ENCODE results near the gene GPR119.
"Not testable (repeated sequence)": the region's sequence is repeated elsewhere in the genome, so short reads cannot be mapped to it uniquely, and the experiment has no call there.

The GPR119 gene

GRCh38 chrX:130385520-130385919 is at the start of gene GPR119:
GPR119 (minus strand) TSS chrX:130385674; CDS start chrX:130385447, 227 bp downstream.
- no peak for DNase-seq

GRCh38 chrX:130429236-130429635 is 43.8 kb upstream of the GPR119 start:
- not testable (repeated sequence) for DNase-seq

- DNase-seq: no peak
Observed at GRCh38 chrX:130426531-130426930, 41.1 kb upstream of the GPR119 start.

GRCh38 chrX:130419263-130419662 is 33.8 kb upstream of the GPR119 start:
- DNase-seq: no peak

GRCh38 chrX:130418740-130419139 is 33.3 kb upstream of the GPR119 start:
- no peak for DNase-seq

GRCh38 chrX:130418066-130418465 is 32.6 kb upstream of the GPR119 start:
- DNase-seq: no peak

DNA sequence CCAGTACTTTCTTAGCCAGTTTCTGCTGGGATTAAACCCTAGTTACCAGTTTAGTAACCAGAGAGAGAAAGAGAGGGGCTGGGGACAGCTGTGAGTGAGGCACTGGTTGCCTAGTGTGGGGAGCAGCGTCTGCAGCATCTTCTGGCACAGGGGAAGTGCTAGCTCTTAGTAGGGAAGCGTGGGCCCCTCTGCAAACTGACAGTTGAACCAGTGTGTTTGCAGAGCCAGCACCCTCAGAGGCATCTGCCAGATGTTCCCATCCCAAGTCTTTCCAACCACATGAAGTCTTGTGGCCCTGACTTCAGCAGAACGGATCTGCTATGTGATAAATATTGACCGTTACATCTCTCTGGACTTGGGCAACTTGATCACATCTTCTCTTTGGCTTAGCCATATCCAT is 31.3 kb upstream of the GPR119 start:
- no peak for DNase-seq

DNA sequence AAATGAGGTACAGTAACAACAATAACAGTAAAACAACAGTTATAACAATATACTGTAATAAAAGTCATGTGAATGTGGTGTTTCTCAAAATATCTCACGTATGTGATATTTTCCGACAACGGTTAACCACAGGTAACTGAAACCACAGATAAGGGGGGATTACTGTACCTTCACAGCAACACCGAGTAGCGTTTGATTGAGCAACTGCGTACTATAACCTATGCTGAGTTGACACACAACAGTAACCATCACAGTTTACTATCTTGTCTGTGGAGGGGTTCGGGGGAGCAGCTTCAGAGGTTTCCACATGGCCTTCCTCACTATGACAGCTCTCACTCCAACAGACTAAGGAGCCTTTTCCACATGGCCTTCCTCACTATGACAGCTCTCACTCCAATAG is 29.7 kb upstream of the GPR119 start:
- no peak for DNase-seq

DNA sequence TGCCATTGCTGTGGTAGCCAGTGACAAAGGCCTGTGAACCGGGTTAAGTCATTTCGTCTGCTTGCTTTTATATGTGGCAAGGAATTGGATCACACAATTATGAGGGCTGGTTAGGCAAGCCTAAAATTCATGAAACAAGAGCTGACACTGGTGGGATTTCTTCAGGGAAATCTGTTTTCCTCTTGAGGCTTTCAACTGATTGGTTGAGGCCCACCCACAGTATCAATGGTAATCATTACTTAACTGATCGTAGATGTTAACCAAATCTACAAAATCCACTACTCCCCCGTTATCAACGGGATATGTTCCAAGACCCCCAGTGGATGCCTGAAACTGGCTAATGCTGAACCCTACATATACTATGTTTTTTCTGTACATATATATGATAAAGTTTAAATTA is 29.3 kb upstream of the GPR119 start:
- no peak for DNase-seq

DNA sequence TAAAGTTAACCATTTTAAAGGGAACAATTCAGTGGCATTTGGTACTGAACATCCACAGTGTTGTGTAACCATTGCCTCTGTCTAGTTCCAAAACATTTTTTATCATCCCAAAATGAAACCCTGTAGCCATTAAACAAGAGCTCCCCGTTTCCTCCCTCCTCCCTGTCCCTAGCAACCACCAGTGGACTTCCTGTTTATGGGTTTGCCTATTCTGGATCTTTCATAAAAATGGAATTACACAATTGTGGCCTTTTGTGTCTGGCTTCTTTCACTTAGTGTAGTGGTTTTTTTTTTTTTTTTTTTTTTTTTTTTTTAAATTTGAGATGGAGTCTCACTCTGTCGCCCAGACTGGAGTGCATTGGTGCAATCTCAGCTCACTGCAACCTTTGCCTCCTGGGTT is 27.9 kb upstream of the GPR119 start:
- DNase-seq: no peak

GRCh38 chrX:130402208-130402684 is 16.8 kb upstream of the GPR119 start:
- DNase-seq: no peak

DNA sequence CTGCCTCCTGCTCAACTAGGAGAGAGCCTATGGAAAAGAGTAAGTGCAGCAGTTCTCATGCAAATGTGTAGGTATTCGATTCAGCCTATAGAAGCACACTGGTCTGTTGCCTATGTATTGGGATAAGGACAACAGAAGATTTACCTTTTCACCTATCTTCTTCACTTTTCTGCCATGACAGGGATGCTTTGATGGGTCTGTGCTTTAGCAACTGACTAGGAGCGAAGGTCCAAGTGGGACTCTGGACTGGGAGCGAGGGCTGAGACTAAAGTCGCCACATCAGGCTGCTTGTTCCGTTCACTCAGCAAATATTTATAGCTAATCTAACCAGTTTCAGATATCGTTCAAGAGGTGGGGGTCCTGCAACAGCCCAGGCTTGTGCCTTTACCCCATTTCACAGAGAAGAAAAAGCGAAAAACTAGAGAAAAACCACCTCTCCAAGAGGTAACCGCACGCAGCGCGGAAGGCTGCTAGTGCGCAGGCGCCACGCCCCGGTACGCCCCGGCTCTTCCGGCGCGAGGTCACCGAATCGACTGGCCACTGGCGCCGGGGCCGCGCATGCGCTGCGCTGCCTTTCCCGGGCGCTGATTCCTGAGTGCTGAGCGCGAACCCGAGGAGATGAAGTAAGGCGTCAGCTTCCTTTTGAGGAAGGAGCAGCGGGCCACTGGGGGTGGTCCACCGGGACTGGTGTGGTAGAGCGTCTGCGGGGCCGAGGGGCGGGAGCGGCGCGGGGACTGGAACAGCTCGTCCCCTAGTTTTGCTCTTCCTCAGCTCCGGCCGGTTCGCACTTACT is 16.1 kb upstream of the GPR119 start, which contains the start of gene RBMX2:
Gene RBMX2, plus strand, starts transcription at position 573 of the 793 bp plus-strand sequence. Its CDS starts 46 bp downstream, at position 619.
- peak; percentile 82 for DNase-seq

GRCh38 chrX:130395341-130395740 is 9.9 kb upstream of the GPR119 start:
- DNase-seq: no peak

- DNase-seq: no peak
Observed at GRCh38 chrX:130393451-130394074, 8.1 kb upstream of the GPR119 start.

GRCh38 chrX:130386408-130386808 is 934 bp upstream of the GPR119 start:
- no peak for DNase-seq

DNA sequence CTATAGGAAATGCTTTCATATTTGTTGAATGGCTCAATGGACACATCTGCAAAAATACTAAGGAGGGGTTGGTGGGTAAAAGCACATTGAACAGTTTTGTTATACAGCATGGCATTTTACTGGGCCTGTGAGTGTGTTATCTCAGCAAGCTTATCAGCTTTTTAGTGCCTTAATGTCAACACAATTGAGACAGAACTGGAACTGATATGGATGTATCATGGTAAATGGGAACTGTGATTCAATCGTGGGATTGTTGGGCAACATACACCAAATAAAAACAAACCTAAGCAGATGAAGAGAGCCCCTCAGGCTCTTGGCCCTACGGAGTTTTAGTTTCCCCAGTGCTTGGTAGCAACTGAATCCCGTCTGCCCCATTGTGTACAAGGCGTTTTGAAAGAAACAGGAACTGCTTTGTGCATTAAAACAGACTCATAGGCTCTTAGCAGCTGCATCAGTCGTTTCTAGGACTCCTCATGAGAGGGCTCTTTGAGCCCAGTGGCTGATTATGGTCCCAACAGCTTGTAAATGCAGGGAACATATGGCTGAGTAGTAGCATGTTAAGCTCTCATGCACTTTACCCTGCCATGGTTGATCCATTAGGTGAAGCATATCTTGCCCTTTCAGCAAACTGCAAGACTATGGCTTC is 7.3 kb downstream of the GPR119 start:
- DNase-seq: no peak

DNA sequence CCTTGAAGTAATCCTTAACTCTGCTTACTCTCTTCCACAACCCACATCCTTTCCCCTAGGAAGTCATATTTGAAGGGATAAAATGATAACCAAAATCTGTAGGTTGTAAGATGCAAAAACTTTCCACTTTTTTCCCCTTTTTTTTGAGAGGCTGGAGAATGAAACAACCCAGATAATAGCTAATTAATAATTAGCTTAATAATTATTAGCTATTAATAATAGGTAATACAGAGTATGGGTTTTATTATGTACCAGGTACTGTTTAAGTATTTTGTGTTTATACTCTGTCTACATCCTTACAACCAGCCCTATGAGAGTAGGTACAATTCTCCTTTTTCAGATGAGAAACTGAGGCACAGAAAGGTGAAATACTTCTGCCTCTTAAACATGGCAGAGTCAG is 9.4 kb downstream of the GPR119 start:
- DNase-seq: no peak

GRCh38 chrX:130352050-130352449 is 33.4 kb downstream of the GPR119 start:
- not testable (repeated sequence) for DNase-seq

- no peak for DNase-seq
Observed at GRCh38 chrX:130351567-130351966, 33.9 kb downstream of the GPR119 start.

DNA sequence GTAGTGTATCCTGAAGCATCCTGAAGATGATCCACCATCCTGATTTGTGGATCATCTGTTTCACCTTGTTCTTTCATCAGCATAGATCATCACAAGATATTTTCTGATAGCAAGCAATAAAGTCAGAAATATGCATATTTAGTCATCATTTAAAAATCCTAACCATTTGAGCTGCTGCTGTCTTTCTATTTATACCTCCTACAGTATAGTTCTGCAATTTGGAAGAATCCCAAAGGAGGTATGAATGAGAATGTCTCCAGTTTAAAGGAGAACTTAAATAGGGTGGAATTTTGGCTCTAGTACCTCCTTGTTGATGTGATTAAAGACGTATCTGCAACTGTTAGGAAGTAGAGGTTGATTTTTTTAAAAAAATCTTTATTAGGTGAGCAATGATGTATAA is 38.2 kb downstream of the GPR119 start:
- DNase-seq: no peak

- DNase-seq: no peak
Observed at GRCh38 chrX:130343411-130343810, 42.1 kb downstream of the GPR119 start.

DNA sequence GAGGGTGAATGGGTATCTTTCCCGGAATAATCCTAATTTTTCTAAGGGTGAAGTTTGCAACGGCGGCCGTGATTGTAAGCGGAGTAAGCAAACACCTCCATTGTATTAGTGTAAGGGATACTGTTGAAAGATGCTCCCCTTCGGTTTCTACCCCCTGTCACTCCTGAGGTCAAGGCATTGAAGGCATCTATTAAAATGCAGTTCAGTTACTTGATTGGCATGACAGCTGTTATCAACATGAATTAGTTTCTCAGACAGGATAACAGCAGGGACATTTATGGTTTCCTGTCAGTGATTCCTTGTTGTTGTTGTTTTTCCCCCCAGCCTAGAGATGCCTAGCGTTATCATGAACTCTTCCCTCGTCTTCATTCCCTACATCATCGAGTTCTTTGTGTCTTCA is 45.2 kb downstream of the GPR119 start:
- no peak for DNase-seq

DNA sequence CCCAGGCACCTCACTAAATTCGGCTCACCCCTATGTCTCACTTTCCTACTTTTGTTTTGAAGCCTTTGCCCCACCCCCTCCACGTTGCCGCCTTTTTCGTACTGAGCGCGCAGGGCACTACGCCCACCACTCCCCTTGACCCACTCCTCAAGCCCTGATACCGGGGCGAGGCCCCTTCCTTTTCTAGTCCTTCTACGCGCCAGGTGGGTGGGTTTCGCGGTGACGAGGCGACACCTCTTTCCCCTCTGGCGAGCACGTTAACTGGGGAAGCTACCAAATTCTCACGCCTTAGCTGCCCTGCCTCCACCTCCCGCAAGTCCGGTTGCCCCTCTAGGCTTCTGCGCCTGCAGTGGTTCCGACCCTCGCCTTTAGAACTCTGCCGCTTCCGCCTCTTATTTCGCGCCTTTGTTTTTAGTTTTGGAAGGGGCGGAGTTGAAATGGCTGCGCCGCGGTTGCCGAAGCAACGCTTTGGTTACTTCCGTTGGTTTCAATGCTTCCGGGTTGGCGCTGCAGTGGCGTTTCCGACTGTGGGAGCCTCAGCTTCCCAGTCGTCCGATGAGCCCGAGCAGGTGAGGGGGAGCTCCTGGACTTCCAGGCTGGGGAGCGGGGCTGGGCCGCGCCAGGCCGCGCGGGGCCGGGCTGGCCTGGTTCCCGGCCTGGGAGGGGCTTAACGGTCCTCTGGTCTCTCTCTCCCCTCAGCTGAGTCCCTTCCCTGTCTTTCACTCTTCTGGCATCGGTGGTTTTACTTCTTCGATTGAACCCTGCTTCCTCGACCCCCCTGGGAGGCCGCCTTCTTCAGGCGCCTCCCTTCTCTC is 45.9 kb downstream of the GPR119 start, which contains the start of gene SLC25A14:
Gene SLC25A14, plus strand, starts transcription at position 512 of the 815 bp plus-strand sequence. CDS start 360 bp downstream, outside the sequence.
- peak; percentile 80 for DNase-seq
